ENCODE data around the gene EPC2.

The EPC2 gene

DNA sequence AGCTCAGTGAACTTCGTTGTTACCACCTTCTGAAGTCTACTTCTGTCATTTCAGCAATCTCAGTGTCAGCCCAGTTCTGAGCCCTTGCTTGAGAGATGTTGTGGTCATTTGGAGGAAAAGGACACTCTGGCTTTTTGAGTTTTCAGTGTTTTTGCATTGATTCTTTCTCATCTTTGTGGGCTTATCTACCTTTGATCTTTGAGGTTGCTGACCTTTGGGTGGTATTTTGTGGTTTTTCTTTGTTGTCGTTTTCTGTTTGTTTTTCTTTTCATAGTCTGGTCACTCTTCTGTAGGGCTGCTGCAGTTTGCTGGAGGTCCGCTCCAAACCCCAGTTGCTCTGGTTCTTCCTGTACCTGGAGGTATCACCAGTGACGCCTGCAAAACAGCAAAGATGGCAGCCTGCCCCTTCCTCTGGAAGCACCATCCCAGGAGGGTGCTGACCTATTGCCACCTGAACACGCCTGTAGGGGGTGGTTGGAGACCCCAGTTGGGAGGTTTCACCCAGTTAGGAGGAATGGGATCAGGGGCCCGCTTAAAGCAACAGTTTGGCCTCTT is 74.7 kb downstream of the EPC2 start:
- Histone ChIP-seq H3K9me3 (replicated peaks; ENCODE audit: insufficient read depth, low read length) (no peaks in the 10 kb centered on the region), H3K27me3 (replicated peaks; ENCODE audit: insufficient read depth, low read length) (no peaks in the 10 kb centered on the region), H3K4me3 (ENCODE audit: low read length) (no peak overlapping the region), H4K20me1 (ENCODE audit: insufficient read depth, low read length) (peaks cover 7% of the 10 kb centered on the region), H3K4me2 (ENCODE audit: low read depth, low read length) (no peak overlapping the region), H3K36me3 (replicated peaks; ENCODE audit: insufficient read depth, low read length) (no peaks in the 10 kb centered on the region), H3K27ac (ENCODE audit: low read length) (no peak overlapping the region), H3K4me1 (ENCODE audit: low read length) (no peaks in the 10 kb centered on the region), H3K9ac (ENCODE audit: low read length) (no peak overlapping the region), H3K79me2 (ENCODE audit: low read length) (peaks cover 92% of the 10 kb centered on the region), H2AFZ (ENCODE audit: low read length) (no peak overlapping the region), H3K9me2 (replicated peaks; ENCODE audit: insufficient read depth, low read length) (no peaks in the 10 kb centered on the region), H3F3A (ENCODE audit: insufficient read depth, low read length) (no peaks in the 10 kb centered on the region)
- no peak for DNase-seq
- no peak for TF ChIP-seq EZH2 (optimal IDR thresholded peaks at IDR 0.05; ENCODE audit: low read depth, low read length)
- no peak for TF ChIP-seq EZH2phosphoT487 (IDR thresholded peaks at IDR 0.05; ENCODE audit: low read length)
- TF ChIP-seq, protein P1, sequence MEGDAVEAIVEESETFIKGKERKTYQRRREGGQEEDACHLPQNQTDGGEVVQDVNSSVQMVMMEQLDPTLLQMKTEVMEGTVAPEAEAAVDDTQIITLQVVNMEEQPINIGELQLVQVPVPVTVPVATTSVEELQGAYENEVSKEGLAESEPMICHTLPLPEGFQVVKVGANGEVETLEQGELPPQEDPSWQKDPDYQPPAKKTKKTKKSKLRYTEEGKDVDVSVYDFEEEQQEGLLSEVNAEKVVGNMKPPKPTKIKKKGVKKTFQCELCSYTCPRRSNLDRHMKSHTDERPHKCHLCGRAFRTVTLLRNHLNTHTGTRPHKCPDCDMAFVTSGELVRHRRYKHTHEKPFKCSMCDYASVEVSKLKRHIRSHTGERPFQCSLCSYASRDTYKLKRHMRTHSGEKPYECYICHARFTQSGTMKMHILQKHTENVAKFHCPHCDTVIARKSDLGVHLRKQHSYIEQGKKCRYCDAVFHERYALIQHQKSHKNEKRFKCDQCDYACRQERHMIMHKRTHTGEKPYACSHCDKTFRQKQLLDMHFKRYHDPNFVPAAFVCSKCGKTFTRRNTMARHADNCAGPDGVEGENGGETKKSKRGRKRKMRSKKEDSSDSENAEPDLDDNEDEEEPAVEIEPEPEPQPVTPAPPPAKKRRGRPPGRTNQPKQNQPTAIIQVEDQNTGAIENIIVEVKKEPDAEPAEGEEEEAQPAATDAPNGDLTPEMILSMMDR (IDR thresholded peaks at IDR 0.05; ENCODE audit: low read length) = no peak

DNA sequence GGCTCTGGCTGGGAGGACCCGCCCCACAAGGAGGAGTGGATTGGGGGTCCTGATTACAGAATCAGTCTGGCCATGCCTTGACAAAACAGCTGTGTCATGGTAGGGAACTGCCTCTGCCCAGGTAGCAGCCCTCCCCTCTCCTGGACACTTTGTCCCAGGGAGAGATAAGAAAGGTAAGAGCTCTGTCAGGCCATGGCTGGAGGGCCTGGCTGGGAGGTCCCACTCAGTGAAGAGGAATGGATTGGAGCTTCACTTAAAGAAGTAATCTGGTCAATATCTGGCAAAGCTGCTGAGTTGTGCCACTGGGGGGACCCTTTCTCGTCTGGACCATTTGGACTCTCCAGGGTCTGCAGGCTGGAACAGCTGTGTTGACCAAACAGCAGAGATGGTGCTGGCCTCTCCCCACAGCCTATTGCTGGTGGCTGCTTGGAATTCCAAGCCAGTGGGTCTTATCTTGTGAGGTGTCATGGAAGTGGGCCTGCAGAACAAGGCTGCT is 75.4 kb downstream of the EPC2 start:
- H3K4me3 ChIP-seq (ENCODE audit: low read length) = no peak overlapping the region
- H3K9ac ChIP-seq (ENCODE audit: low read length) = no peak overlapping the region
- no peaks in the 10 kb centered on the region for H3K9me3 ChIP-seq (replicated peaks; ENCODE audit: insufficient read depth, low read length)
- H3K36me3 ChIP-seq (replicated peaks; ENCODE audit: insufficient read depth, low read length) = no peaks in the 10 kb centered on the region
- H3K27me3 ChIP-seq (replicated peaks; ENCODE audit: insufficient read depth, low read length) = no peaks in the 10 kb centered on the region
- H2AFZ ChIP-seq (ENCODE audit: low read length) = no peak overlapping the region
- H4K20me1 ChIP-seq (ENCODE audit: insufficient read depth, low read length) = peaks cover 7% of the 10 kb centered on the region
- H3K79me2 ChIP-seq (ENCODE audit: low read length) = peaks cover 95% of the 10 kb centered on the region
- H3K4me2 ChIP-seq (ENCODE audit: low read depth, low read length) = no peak overlapping the region
- DNase-seq = no peak
- TF ChIP-seq EZH2phosphoT487 (IDR thresholded peaks at IDR 0.05; ENCODE audit: low read length) = no peak
- TF ChIP-seq, protein P1 (IDR thresholded peaks at IDR 0.05; ENCODE audit: low read length) = no peak
- no peak for TF ChIP-seq EZH2 (optimal IDR thresholded peaks at IDR 0.05; ENCODE audit: low read depth, low read length)
- no peaks in the 10 kb centered on the region for H3K9me2 ChIP-seq (replicated peaks; ENCODE audit: insufficient read depth, low read length)
- no peaks in the 10 kb centered on the region for H3K4me1 ChIP-seq (ENCODE audit: low read length)
- H3K27ac ChIP-seq (ENCODE audit: low read length) = no peak overlapping the region
- H3F3A ChIP-seq (ENCODE audit: insufficient read depth, low read length) = no peaks in the 10 kb centered on the region

DNA sequence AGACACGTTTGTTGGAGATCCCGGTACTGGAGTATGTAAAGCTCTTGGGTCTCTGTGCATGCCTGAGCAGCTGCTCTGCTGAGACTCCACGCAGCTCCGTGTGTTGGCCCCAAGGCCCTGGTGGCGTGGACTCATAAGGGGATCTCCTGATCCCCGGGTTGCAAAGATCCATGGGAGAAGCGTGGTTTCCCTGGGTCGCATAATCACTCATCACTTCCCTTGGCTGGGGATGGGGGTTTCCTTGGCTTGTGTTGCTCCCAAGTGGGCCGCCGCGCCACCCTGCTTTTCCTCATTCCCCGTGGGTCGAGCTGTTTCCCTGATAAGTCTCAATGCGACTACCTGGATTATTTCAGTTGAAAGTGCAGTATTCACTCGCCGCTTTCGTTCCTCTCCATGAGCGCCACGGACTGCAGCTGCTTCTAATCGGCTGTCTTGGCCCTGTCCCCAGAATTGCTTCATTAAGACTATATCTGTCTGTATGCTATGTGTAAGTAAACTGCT is 76.0 kb downstream of the EPC2 start:
- TF ChIP-seq EZH2 (optimal IDR thresholded peaks at IDR 0.05; ENCODE audit: low read depth, low read length) = no peak
- TF ChIP-seq EZH2phosphoT487 (IDR thresholded peaks at IDR 0.05; ENCODE audit: low read length) = no peak
- TF ChIP-seq, protein P1 (IDR thresholded peaks at IDR 0.05; ENCODE audit: low read length) = no peak
- peaks cover 4% of the 10 kb centered on the region for H3K4me1 ChIP-seq (ENCODE audit: low read length)
- no peak for DNase-seq
- no peaks in the 10 kb centered on the region for H3K36me3 ChIP-seq (replicated peaks; ENCODE audit: insufficient read depth, low read length)
- H3K79me2 ChIP-seq (ENCODE audit: low read length) = peaks cover 94% of the 10 kb centered on the region
- H3K4me2 ChIP-seq (ENCODE audit: low read depth, low read length) = no peak overlapping the region
- no peaks in the 10 kb centered on the region for H3K9me2 ChIP-seq (replicated peaks; ENCODE audit: insufficient read depth, low read length)
- no peaks in the 10 kb centered on the region for H3K27me3 ChIP-seq (replicated peaks; ENCODE audit: insufficient read depth, low read length)
- H3K9me3 ChIP-seq (replicated peaks; ENCODE audit: insufficient read depth, low read length) = no peaks in the 10 kb centered on the region
- no peak overlapping the region for H3K9ac ChIP-seq (ENCODE audit: low read length)
- H4K20me1 ChIP-seq (ENCODE audit: insufficient read depth, low read length) = peaks cover 7% of the 10 kb centered on the region
- H3F3A ChIP-seq (ENCODE audit: insufficient read depth, low read length) = 0 out of 2 replicates have a peak, but pooled peaks cover 3% of the 10 kb centered on the region
- H3K27ac ChIP-seq (ENCODE audit: low read length) = no peak overlapping the region
- H2AFZ ChIP-seq (ENCODE audit: low read length) = no peak overlapping the region
- H3K4me3 ChIP-seq (ENCODE audit: low read length) = no peak overlapping the region

Measured in MM.1S (cell line).